Measurements from ENCODE around the gene HDGFL3.

DNA sequence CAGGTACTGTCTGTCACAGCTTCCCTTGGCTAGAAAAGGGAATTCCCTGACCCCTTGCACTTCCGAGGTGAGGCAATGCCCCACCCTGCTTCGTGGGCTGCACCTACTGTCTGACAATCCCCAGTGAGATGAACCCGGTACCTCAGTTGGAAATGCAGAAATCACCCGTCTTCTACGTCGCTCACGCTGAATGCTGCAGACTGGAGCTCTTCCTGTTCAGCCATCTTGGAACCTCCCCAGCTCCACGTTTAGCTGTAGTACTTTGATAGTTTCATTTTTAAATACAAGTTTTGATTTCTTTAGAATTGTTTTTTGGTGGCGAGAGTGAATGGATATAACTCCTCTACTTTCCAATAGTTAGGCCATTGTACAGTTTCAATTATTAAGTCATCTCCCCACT lies 17.8 kb upstream of the HDGFL3 start:
- TF ChIP-seq RAD21 (IDR thresholded peaks at IDR 0.05; ENCODE audit: insufficient read depth, low read depth, low read length) (no peak), RFX5 (IDR thresholded peaks at IDR 0.05; ENCODE audit: low read depth, low read length) (no peak), SIN3A (IDR thresholded peaks at IDR 0.05; ENCODE audit: low read depth, low read length) (no peak), MEF2B (IDR thresholded peaks at IDR 0.05; ENCODE audit: partially characterized antibody, poor library complexity, severe bottlenecking) (no peak), ESRRA (IDR thresholded peaks at IDR 0.05; ENCODE audit: low read length) (no peak), ZNF24 (IDR thresholded peaks at IDR 0.05) (no peak), POLR2AphosphoS5 (IDR thresholded peaks at IDR 0.05; ENCODE audit: low read length) (no peak), EZH2 (IDR thresholded peaks at IDR 0.05; ENCODE audit: borderline replicate concordance, control insufficient read depth, low read depth, low read length) (no peak), ATF7 (IDR thresholded peaks at IDR 0.05; ENCODE audit: low read depth) (no peak), EP300 (IDR thresholded peaks at IDR 0.05; ENCODE audit: borderline replicate concordance in 1 of 2, control insufficient read depth in 1 of 2, low read depth in 2 of 2, low read length in 2 of 2) (no peak)
- TF ChIP-seq, protein P1, sequence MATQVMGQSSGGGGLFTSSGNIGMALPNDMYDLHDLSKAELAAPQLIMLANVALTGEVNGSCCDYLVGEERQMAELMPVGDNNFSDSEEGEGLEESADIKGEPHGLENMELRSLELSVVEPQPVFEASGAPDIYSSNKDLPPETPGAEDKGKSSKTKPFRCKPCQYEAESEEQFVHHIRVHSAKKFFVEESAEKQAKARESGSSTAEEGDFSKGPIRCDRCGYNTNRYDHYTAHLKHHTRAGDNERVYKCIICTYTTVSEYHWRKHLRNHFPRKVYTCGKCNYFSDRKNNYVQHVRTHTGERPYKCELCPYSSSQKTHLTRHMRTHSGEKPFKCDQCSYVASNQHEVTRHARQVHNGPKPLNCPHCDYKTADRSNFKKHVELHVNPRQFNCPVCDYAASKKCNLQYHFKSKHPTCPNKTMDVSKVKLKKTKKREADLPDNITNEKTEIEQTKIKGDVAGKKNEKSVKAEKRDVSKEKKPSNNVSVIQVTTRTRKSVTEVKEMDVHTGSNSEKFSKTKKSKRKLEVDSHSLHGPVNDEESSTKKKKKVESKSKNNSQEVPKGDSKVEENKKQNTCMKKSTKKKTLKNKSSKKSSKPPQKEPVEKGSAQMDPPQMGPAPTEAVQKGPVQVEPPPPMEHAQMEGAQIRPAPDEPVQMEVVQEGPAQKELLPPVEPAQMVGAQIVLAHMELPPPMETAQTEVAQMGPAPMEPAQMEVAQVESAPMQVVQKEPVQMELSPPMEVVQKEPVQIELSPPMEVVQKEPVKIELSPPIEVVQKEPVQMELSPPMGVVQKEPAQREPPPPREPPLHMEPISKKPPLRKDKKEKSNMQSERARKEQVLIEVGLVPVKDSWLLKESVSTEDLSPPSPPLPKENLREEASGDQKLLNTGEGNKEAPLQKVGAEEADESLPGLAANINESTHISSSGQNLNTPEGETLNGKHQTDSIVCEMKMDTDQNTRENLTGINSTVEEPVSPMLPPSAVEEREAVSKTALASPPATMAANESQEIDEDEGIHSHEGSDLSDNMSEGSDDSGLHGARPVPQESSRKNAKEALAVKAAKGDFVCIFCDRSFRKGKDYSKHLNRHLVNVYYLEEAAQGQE (IDR thresholded peaks at IDR 0.05; ENCODE audit: low read depth, low read length), result no peak
- TF ChIP-seq, protein P2, sequence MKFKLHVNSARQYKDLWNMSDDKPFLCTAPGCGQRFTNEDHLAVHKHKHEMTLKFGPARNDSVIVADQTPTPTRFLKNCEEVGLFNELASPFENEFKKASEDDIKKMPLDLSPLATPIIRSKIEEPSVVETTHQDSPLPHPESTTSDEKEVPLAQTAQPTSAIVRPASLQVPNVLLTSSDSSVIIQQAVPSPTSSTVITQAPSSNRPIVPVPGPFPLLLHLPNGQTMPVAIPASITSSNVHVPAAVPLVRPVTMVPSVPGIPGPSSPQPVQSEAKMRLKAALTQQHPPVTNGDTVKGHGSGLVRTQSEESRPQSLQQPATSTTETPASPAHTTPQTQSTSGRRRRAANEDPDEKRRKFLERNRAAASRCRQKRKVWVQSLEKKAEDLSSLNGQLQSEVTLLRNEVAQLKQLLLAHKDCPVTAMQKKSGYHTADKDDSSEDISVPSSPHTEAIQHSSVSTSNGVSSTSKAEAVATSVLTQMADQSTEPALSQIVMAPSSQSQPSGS (IDR thresholded peaks at IDR 0.05; ENCODE audit: low read length), result no peak
- TF ChIP-seq, protein P3, sequence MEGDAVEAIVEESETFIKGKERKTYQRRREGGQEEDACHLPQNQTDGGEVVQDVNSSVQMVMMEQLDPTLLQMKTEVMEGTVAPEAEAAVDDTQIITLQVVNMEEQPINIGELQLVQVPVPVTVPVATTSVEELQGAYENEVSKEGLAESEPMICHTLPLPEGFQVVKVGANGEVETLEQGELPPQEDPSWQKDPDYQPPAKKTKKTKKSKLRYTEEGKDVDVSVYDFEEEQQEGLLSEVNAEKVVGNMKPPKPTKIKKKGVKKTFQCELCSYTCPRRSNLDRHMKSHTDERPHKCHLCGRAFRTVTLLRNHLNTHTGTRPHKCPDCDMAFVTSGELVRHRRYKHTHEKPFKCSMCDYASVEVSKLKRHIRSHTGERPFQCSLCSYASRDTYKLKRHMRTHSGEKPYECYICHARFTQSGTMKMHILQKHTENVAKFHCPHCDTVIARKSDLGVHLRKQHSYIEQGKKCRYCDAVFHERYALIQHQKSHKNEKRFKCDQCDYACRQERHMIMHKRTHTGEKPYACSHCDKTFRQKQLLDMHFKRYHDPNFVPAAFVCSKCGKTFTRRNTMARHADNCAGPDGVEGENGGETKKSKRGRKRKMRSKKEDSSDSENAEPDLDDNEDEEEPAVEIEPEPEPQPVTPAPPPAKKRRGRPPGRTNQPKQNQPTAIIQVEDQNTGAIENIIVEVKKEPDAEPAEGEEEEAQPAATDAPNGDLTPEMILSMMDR (IDR thresholded peaks at IDR 0.05 in 2 of 3, conservative IDR thresholded peaks at IDR 0.05 in 1 of 3; ENCODE audit: control insufficient read depth in 2 of 3, extremely low read depth in 1 of 3, insufficient read depth in 1 of 3, low read depth in 3 of 3, low read length in 3 of 3), result no peak
